ENCODE results near the gene PHETA1. TPM values are rescaled to one million over a fixed set of nuclear protein-coding genes. Genes with fewer than 3 reads are reported as not detected.
"Not testable (repeated sequence)": the region's sequence is repeated elsewhere in the genome, so short reads cannot be mapped to it uniquely, and the experiment has no call there.

The PHETA1 gene
- total RNA-seq, 2 experiments from 2014 or later = 2.8 to 3.4 TPM

GRCh38 chr12:111399741-111400404 lies 31.0 kb upstream of the PHETA1 start:
- not testable (repeated sequence) for H3K9me3 Mint-ChIP-seq (ENCODE audit: low read depth); H3K4me3 Mint-ChIP-seq; H3K36me3 Mint-ChIP-seq; DNase-seq; ATAC-seq; H3K27ac Mint-ChIP-seq
- H3K4me1 Mint-ChIP-seq = peaks cover 50% of the 10 kb centered on the region
- peaks cover 40% of the 10 kb centered on the region for H3K27me3 Mint-ChIP-seq
- CTCF ChIA-PET = interaction anchor here (0.6 to 22.4 kb wide), 5 partner anchors 10 to 128 kb away, joined by 3 to 950 read pairs (median 5); partner anchors contain the start of gene SH2B3

- peaks cover 31% of the 10 kb centered on the region for H3K27me3 Mint-ChIP-seq
- no peak for ATAC-seq
- peaks cover 1% of the 10 kb centered on the region for H3K36me3 Mint-ChIP-seq
- H3K4me1 Mint-ChIP-seq = peaks cover 37% of the 10 kb centered on the region
- DNase-seq = no peak
- no peak overlapping the region for H3K27ac Mint-ChIP-seq
- no peaks in the 10 kb centered on the region for H3K9me3 Mint-ChIP-seq (ENCODE audit: low read depth)
- CTCF ChIA-PET = interaction anchor here (0.8 to 22.4 kb wide), 6 partner anchors 11 to 131 kb away, joined by 3 to 950 read pairs (median 33); partner anchors contain the start of gene SH2B3
- H3K4me3 Mint-ChIP-seq = no peak overlapping the region
These were observed 29.6 kb upstream of the PHETA1 start for GRCh38 chr12:111398530-111398929.

GRCh38 chr12:111396726-111397445 lies 28.0 kb upstream of the PHETA1 start:
- peaks cover 28% of the 10 kb centered on the region for H3K4me1 Mint-ChIP-seq
- H3K4me3 Mint-ChIP-seq = peak overlapping the region; percentile 57
- H3K27me3 Mint-ChIP-seq = peaks cover 30% of the 10 kb centered on the region
- peaks cover 1% of the 10 kb centered on the region for H3K36me3 Mint-ChIP-seq
- peak; percentile 88 for DNase-seq
- peak overlapping the region; percentile 72 for H3K27ac Mint-ChIP-seq
- no peaks in the 10 kb centered on the region for H3K9me3 Mint-ChIP-seq (ENCODE audit: low read depth)
- CTCF ChIA-PET = interaction anchor here (0.5 to 22.4 kb wide), 58 partner anchors 8 to 418 kb away, joined by 3 to 950 read pairs (median 5); partner anchors contain the start of genes ACAD10, BRAP, PHETA1 and SH2B3
- peak; percentile 91 for ATAC-seq

GRCh38 chr12:111396271-111396670 lies 27.4 kb upstream of the PHETA1 start:
- ATAC-seq; DNase-seq; H3K36me3 Mint-ChIP-seq; H3K27ac Mint-ChIP-seq; H3K4me3 Mint-ChIP-seq; H3K9me3 Mint-ChIP-seq (ENCODE audit: low read depth): not testable (repeated sequence)
- Mint-ChIP-seq H3K4me1 (peaks cover 26% of the 10 kb centered on the region), H3K27me3 (peaks cover 27% of the 10 kb centered on the region)
- CTCF ChIA-PET = interaction anchor here (0.7 to 22.4 kb wide), 44 partner anchors 8 to 419 kb away, joined by 3 to 950 read pairs (median 7); partner anchors contain the start of genes PHETA1 and SH2B3

GRCh38 chr12:111395336-111396187 lies 26.7 kb upstream of the PHETA1 start:
- Mint-ChIP-seq H3K4me3 (no peak overlapping the region), H3K4me1 (peaks cover 26% of the 10 kb centered on the region), H3K9me3 (ENCODE audit: low read depth) (no peaks in the 10 kb centered on the region), H3K27me3 (peaks cover 27% of the 10 kb centered on the region), H3K27ac (no peak overlapping the region), H3K36me3 (peaks cover 1% of the 10 kb centered on the region)
- DNase-seq (no peak), ATAC-seq (no peak)
- CTCF ChIA-PET = interaction anchor here (0.9 to 22.4 kb wide), 22 partner anchors 12 to 417 kb away, joined by 3 to 950 read pairs (median 10); partner anchors contain the start of genes PHETA1 and SH2B3

GRCh38 chr12:111394480-111394879 lies 25.6 kb upstream of the PHETA1 start:
- no peak overlapping the region for H3K27ac Mint-ChIP-seq
- ATAC-seq (no peak), DNase-seq (no peak)
- no peaks in the 10 kb centered on the region for H3K9me3 Mint-ChIP-seq (ENCODE audit: low read depth)
- CTCF ChIA-PET = interaction anchor here (22.4 kb wide), 1 partner anchor 54 kb away, joined by 950 read pairs; no protein-coding TSS in a partner anchor
- no peaks in the 10 kb centered on the region for H3K36me3 Mint-ChIP-seq
- peaks cover 20% of the 10 kb centered on the region for H3K4me1 Mint-ChIP-seq
- H3K27me3 Mint-ChIP-seq = peaks cover 19% of the 10 kb centered on the region
- H3K4me3 Mint-ChIP-seq = no peak overlapping the region

- ATAC-seq (no peak), DNase-seq (no peak)
- no peak overlapping the region for H3K27ac Mint-ChIP-seq
These were observed 24.9 kb upstream of the PHETA1 start for GRCh38 chr12:111393700-111394300.

GRCh38 chr12:111390910-111391309 lies 22.0 kb upstream of the PHETA1 start:
- ATAC-seq (no peak), DNase-seq (no peak)
- H3K4me3 Mint-ChIP-seq = no peak overlapping the region
- H3K27ac Mint-ChIP-seq = no peak overlapping the region
- H3K9me3 Mint-ChIP-seq (ENCODE audit: low read depth) = no peaks in the 10 kb centered on the region
- H3K4me1 Mint-ChIP-seq = no peaks in the 10 kb centered on the region
- no peaks in the 10 kb centered on the region for H3K36me3 Mint-ChIP-seq
- CTCF ChIA-PET = no interaction called here
- peaks cover 7% of the 10 kb centered on the region for H3K27me3 Mint-ChIP-seq

More at GRCh38 chr12:111393700-111394300, 24.9 kb upstream of the PHETA1 start:
- Mint-ChIP-seq H3K27me3 (peaks cover 12% of the 10 kb centered on the region), H3K4me3 (no peak overlapping the region), H3K4me1 (peaks cover 14% of the 10 kb centered on the region), H3K36me3 (no peaks in the 10 kb centered on the region), H3K9me3 (ENCODE audit: low read depth) (no peaks in the 10 kb centered on the region)
- CTCF ChIA-PET = interaction anchor here (22.4 kb wide), 1 partner anchor 55 kb away, joined by 950 read pairs; no protein-coding TSS in a partner anchor

GRCh38 chr12:111389635-111390034 lies 20.7 kb upstream of the PHETA1 start:
- H3K27ac Mint-ChIP-seq = no peak overlapping the region
- ATAC-seq = no peak
- H3K4me1 Mint-ChIP-seq = no peaks in the 10 kb centered on the region
- H3K4me3 Mint-ChIP-seq = no peak overlapping the region
- peaks cover 7% of the 10 kb centered on the region for H3K27me3 Mint-ChIP-seq
- CTCF ChIA-PET = no interaction called here
- no peaks in the 10 kb centered on the region for H3K9me3 Mint-ChIP-seq (ENCODE audit: low read depth)
- H3K36me3 Mint-ChIP-seq = no peaks in the 10 kb centered on the region
- DNase-seq = no peak

GRCh38 chr12:111387747-111388323 lies 18.9 kb upstream of the PHETA1 start:
- H3K9me3 Mint-ChIP-seq (ENCODE audit: low read depth) = no peaks in the 10 kb centered on the region
- peaks cover 5% of the 10 kb centered on the region for H3K27me3 Mint-ChIP-seq
- no peaks in the 10 kb centered on the region for H3K36me3 Mint-ChIP-seq
- H3K27ac Mint-ChIP-seq = no peak overlapping the region
- H3K4me3 Mint-ChIP-seq = no peak overlapping the region
- DNase-seq (no peak), ATAC-seq (no peak)
- CTCF ChIA-PET = interaction anchor here (1.0 kb wide), 1 partner anchor 9 kb away, joined by 3 read pairs; no protein-coding TSS in a partner anchor
- no peaks in the 10 kb centered on the region for H3K4me1 Mint-ChIP-seq

GRCh38 chr12:111386885-111387284 lies 18.0 kb upstream of the PHETA1 start:
- H3K4me1 Mint-ChIP-seq = no peaks in the 10 kb centered on the region
- H3K27me3 Mint-ChIP-seq = peaks cover 10% of the 10 kb centered on the region
- no peaks in the 10 kb centered on the region for H3K9me3 Mint-ChIP-seq (ENCODE audit: low read depth)
- ATAC-seq (no peak), DNase-seq (no peak)
- CTCF ChIA-PET = interaction anchor here (1.0 kb wide), 1 partner anchor 10 kb away, joined by 4 read pairs; no protein-coding TSS in a partner anchor
- no peak overlapping the region for H3K4me3 Mint-ChIP-seq
- no peak overlapping the region for H3K27ac Mint-ChIP-seq
- H3K36me3 Mint-ChIP-seq = no peaks in the 10 kb centered on the region

GRCh38 chr12:111384596-111384995 lies 15.7 kb upstream of the PHETA1 start:
- CTCF ChIA-PET = interaction anchor here (2.5 kb wide), 1 partner anchor 12 kb away, joined by 10 read pairs; no protein-coding TSS in a partner anchor
- Mint-ChIP-seq H3K36me3 (no peaks in the 10 kb centered on the region), H3K4me1 (no peaks in the 10 kb centered on the region), H3K27me3 (peaks cover 7% of the 10 kb centered on the region), H3K9me3 (ENCODE audit: low read depth) (no peaks in the 10 kb centered on the region), H3K4me3 (no peak overlapping the region), H3K27ac (no peak overlapping the region)
- ATAC-seq (no peak), DNase-seq (no peak)

All from activated CD8-positive, alpha-beta memory T cell treated with anti-CD3 and anti-CD28 coated beads, Interleukin-2, amount 10 ng/mL, durations not matched to agents 7 days and 5 days (primary cell).